SK-N-SH treated with all-trans-retinoic acid at 6 μM for 48 hours (cell line): ENCODE measurements around the gene CDKN2AIPNL.

Experiments
- SNAI2 ChIP-seq: fragments of 250-450 bp; sonication (Bioruptor Pico); IDR thresholded peaks from 2 replicates; pipeline ENCODE4 v1.5.0; 2020; ENCODE audit warnings: mild to moderate bottlenecking, moderate library complexity
- TCF4 ChIP-seq: fragments of 250-450 bp; sonication (Bioruptor Pico); IDR thresholded peaks from 2 replicates; pipeline ENCODE4 v1.8.0; 2021; ENCODE audit warnings: mild to moderate bottlenecking, moderate library complexity, borderline replicate concordance

DNA sequence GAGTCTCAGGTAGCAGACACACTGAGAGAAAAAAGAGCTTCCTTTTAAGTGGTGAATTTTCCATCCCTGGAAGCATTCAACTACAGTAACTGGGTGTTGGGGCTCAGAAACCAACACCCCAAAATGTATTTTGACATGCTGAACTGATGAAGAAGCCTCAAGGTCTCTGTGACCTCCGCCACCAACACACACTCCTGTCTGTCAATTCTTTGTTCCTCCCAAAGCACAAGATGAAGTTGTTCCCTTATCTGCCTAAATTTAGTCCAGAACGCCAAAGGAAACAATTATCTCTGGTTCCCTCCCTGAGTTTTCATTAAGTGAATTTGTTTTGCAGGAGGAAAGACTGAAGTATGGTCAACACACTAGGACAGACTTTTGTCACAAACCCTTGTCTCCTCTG is 1.4 kb upstream of the CDKN2AIPNL start:
- TF ChIP-seq SNAI2: no peak
- TF ChIP-seq TCF4 (CRISPR knock-in tag): no peak
